Fibroblast of skin of left biceps (primary cell): ENCODE data around the gene SYTL2.
A peak's percentile ranks its signal among the peaks of the same experiment; 100 is the strongest.

Experiments
- DNase-seq, 2 experiments: peaks; one replicate each; pipeline ENCODE4 v3.0.0-alpha.2; 2013; ENCODE audit warnings: low read depth in 2 of 2

The SYTL2 gene

GRCh38 chr11:85651118-85651517, 159.8 kb downstream of the SYTL2 start:
- DNase-seq = no peak

- DNase-seq = peak; percentile 34 to 36
These were observed 163.2 kb downstream of the SYTL2 start, which contains the start of gene TMEM126A for GRCh38 chr11:85647604-85648299. Gene TMEM126A (plus strand): TSS chr11:85647967. CDS start chr11:85650256, 2,289 bp downstream.

DNA sequence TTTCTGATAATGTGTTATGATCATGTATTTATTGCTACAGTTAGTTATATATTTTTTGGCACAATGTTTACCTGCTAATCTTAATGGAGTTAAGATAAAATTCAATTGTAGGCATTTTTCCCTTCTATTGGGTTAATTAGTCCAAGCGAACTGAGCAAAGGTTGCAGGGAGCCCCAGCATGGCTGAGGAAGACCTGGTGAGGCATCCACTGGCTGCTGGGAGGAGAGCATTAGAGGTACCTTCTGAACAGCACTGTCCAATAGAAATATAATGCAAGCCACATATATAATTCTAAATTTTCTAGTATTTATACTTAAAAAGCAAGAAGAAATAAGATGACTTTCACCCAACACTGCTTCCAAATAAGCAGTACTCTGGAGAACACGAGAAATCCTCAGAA, 163.9 kb downstream of the SYTL2 start:
- DNase-seq = no peak
